Pons (tissue), 1 donor: Measurements from ENCODE around the gene ACRV1.
"Not testable (repeated sequence)": the region's sequence is repeated elsewhere in the genome, so short reads cannot be mapped to it uniquely, and the experiment has no call there.

Experiments
- DNase-seq: peaks from one replicate; pipeline ENCODE4 v3.0.0-alpha.2; 2016; ENCODE audit warnings: low spot score

The ACRV1 gene

GRCh38 chr11:125680747-125681146 is at the start of gene ACRV1:
TSS of gene ACRV1 (minus strand) at chr11:125680847. CDS start at chr11:125680780, 67 bp downstream.
- no peak for DNase-seq

- no peak for DNase-seq
These were observed 48.3 kb upstream of the ACRV1 start for GRCh38 chr11:125728969-125729368.

- peak; percentile 13 for DNase-seq
These were observed 43.5 kb upstream of the ACRV1 start for GRCh38 chr11:125724125-125724524.

GRCh38 chr11:125720781-125721180 is 40.1 kb upstream of the ACRV1 start:
- DNase-seq = no peak

GRCh38 chr11:125704686-125705085 is 24.0 kb upstream of the ACRV1 start:
- not testable (repeated sequence) for DNase-seq

- DNase-seq = no peak
These were observed 21.4 kb upstream of the ACRV1 start for GRCh38 chr11:125701858-125702621.

GRCh38 chr11:125701018-125701610 is 20.5 kb upstream of the ACRV1 start:
- no peak for DNase-seq

GRCh38 chr11:125694951-125695350 is 14.3 kb upstream of the ACRV1 start:
- no peak for DNase-seq

- no peak for DNase-seq
These were observed 12.2 kb upstream of the ACRV1 start for GRCh38 chr11:125692887-125693286.

GRCh38 chr11:125690006-125690405 is 9.4 kb upstream of the ACRV1 start:
- no peak for DNase-seq

GRCh38 chr11:125689274-125689859 is 8.7 kb upstream of the ACRV1 start:
- DNase-seq = no peak

GRCh38 chr11:125688632-125689031 is 8.0 kb upstream of the ACRV1 start:
- no peak for DNase-seq

GRCh38 chr11:125688066-125688465 is 7.4 kb upstream of the ACRV1 start:
- DNase-seq = no peak

GRCh38 chr11:125685228-125685627 is 4.6 kb upstream of the ACRV1 start:
- DNase-seq = no peak

- no peak for DNase-seq
These were observed 810 bp downstream of the ACRV1 start for GRCh38 chr11:125679837-125680236.

GRCh38 chr11:125679397-125679796 is 1.2 kb downstream of the ACRV1 start:
- no peak for DNase-seq

GRCh38 chr11:125675196-125675595 is 5.5 kb downstream of the ACRV1 start:
- DNase-seq = no peak

- no peak for DNase-seq
These were observed 6.4 kb downstream of the ACRV1 start for GRCh38 chr11:125674210-125674609.

- DNase-seq = no peak
These were observed 9.1 kb downstream of the ACRV1 start for GRCh38 chr11:125671561-125671960.

GRCh38 chr11:125670172-125670571 is 10.5 kb downstream of the ACRV1 start:
- no peak for DNase-seq

GRCh38 chr11:125667151-125667550 is 13.5 kb downstream of the ACRV1 start:
- DNase-seq = no peak

- no peak for DNase-seq
These were observed 16.7 kb downstream of the ACRV1 start for GRCh38 chr11:125663910-125664309.

- DNase-seq = no peak
These were observed 18.0 kb downstream of the ACRV1 start for GRCh38 chr11:125662689-125663088.
